ENCODE data around the gene BAX. TPM values are rescaled to one million over a fixed set of nuclear protein-coding genes. Genes with fewer than 3 reads are reported as not detected.

BAX gene
- total and polyA plus RNA-seq, 9 of the 15 experiments (the other 6 are each of a cell fraction or from before 2014, with no cell fraction given) = 3.2 to 95.4 (median 44.5) TPM

- peak within 1 kb of the TSS; percentile 70 for H3K4me3 ChIP-seq
- H3K27ac ChIP-seq (ENCODE audit: extremely low read depth, low read depth, low read length) = peak within 1 kb of the TSS; percentile 99
- 0 out of 2 replicates have a peak within 1 kb of the TSS, but pooled peaks have one; percentile 4 for H2AFZ ChIP-seq (ENCODE audit: low read depth, low read length)
- no peaks in the 10 kb centered on the region for H3K9me3 ChIP-seq (replicated peaks; ENCODE audit: control insufficient read depth, insufficient read depth, low read depth, low read length)
- H3K4me2 ChIP-seq (ENCODE audit: insufficient read depth, low read length) = peak within 1 kb of the TSS; percentile 99
- H3K4me1 ChIP-seq (replicated peaks in 1 of 2; ENCODE audit: control insufficient read depth in 2 of 2, insufficient read depth in 2 of 2, low read length in 2 of 2) = peaks cover 38 to 66% of the 10 kb centered on the region in 2 experiments
- FAIRE-seq (peak; percentile 89), DNase-seq (ENCODE audit: extremely low read depth in 1 of 4, low spot score in 3 of 4) (peak; percentile 89 to 99 (median 94)), ATAC-seq (peak; percentile 72)
- ChIA-PET POLR2A (interaction anchor here (0.6 to 14.5 kb wide), 29 partner anchors 11 to 669 kb away, joined by 3 to 439 read pairs (median 4); partner anchors contain the start of genes BAX, BCAT2, GYS1 and NTF4), CTCF (ENCODE audit: low intra/inter-chr PET ratio) (interaction anchor here (1.0 kb wide), 1 partner anchor 92 kb away, joined by 3 read pairs; no protein-coding TSS in a partner anchor)
- H3K79me2 ChIP-seq (ENCODE audit: control insufficient read depth, insufficient read depth, low read length) = peaks cover 56% of the 10 kb centered on the region
- H4K20me1 ChIP-seq (replicated peaks; ENCODE audit: control insufficient read depth, insufficient read depth, low read length) = peaks cover 18% of the 10 kb centered on the region
- BruUV-seq (replicated peaks) = no TSS peak
- H3K9ac ChIP-seq (ENCODE audit: insufficient read depth in 1 of 2, low read depth in 2 of 2, low read length in 2 of 2) = peak within 1 kb of the TSS; percentile 93 to 95
- H3K27me3 ChIP-seq (ENCODE audit: control insufficient read depth in 2 of 2, insufficient read depth in 2 of 2, low read length in 2 of 2) = no peaks in the 10 kb centered on the region
- no peaks in the 10 kb centered on the region for H3K9me1 ChIP-seq (ENCODE audit: control insufficient read depth, insufficient read depth, low read length)
- in situ Hi-C loops (cut with MboI) (loop anchor here (10.0 kb wide), 1 partner anchor 90 kb away; the partner anchor contains the start of gene PPP1R15A), intact Hi-C loops (cut with micrococcal nuclease) (loop anchor here (5.0 kb wide), 1 partner anchor 33 kb away; the partner anchor contains the start of gene DHDH)
- peaks cover 50% of the 10 kb centered on the region for H3K36me3 ChIP-seq (ENCODE audit: control insufficient read depth, insufficient read depth, low read length)
- WGBS (ENCODE audit: insufficient coverage, low coverage, missing lambda C conversion rate) = under 1% methylated on average over 52 of the region's 52 CpGs
- TF ChIP-seq CBX2 (IDR thresholded peaks at IDR 0.05; ENCODE audit: insufficient read depth, low read length, poor library complexity, severe bottlenecking) (no peak), EP400 (IDR thresholded peaks at IDR 0.05) (peak; percentile 80), SOX6 (IDR thresholded peaks at IDR 0.05) (peak; percentile 65), ZNF146 (CRISPR knock-in tag; IDR thresholded peaks at IDR 0.05; ENCODE audit: unreplicated experiment) (no peak), RCOR1 (IDR thresholded peaks at IDR 0.05; ENCODE audit: borderline replicate concordance in 1 of 2, low read depth in 2 of 2, low read length in 2 of 2) (no peak), TCF15 (CRISPR knock-in tag; IDR thresholded peaks at IDR 0.05) (no peak), ZNF324 (CRISPR knock-in tag; IDR thresholded peaks at IDR 0.05) (no peak), ZNF586 (CRISPR knock-in tag; conservative IDR thresholded peaks at IDR 0.05) (no peak), PHF8 (IDR thresholded peaks at IDR 0.05; ENCODE audit: borderline replicate concordance, low read length) (peak; percentile 72), HMGN3 (IDR thresholded peaks at IDR 0.05; ENCODE audit: borderline replicate concordance, extremely low read depth, insufficient read length, low read depth, low read length) (peak; percentile 81), ARID3B (CRISPR knock-in tag; IDR thresholded peaks at IDR 0.05; ENCODE audit: borderline replicate concordance) (no peak), MTF1 (CRISPR knock-in tag; IDR thresholded peaks at IDR 0.05; ENCODE audit: borderline replicate concordance) (no peak), THRA (IDR thresholded peaks at IDR 0.05) (no peak), NFYB (IDR thresholded peaks at IDR 0.05; ENCODE audit: extremely low read depth, insufficient read length) (peak; percentile 91), HCFC1 (IDR thresholded peaks at IDR 0.05; ENCODE audit: low read depth, low read length) (peak; percentile 56), ZNF184 (CRISPR knock-in tag; IDR thresholded peaks at IDR 0.05) (no peak)
Observed at GRCh38 chr19:48965040-48965805, 10.5 kb downstream of the BAX start, which contains the start of gene FTL. FTL (plus strand) TSS chr19:48965309; CDS start chr19:48965508, 199 bp downstream.
